Right atrium auricular region (tissue), 2 donors: Measurements from ENCODE around the gene MYH11. TPM values are rescaled to one million over a fixed set of nuclear protein-coding genes. Genes with fewer than 3 reads are reported as not detected.

Source experiments
- DNase-seq: peaks from one replicate; pipeline ENCODE4 v3.0.0-alpha.2; 2019; ENCODE audit warnings: low spot score
- H3K27ac ChIP-seq, 2 donors: fragments of 200-600 bp; sonication (generic); 1 replicate in 1 of 2; 2 replicates in 1 of 2; pipeline ENCODE4 v1.5.1; 2016 to 2019
- H3K27me3 ChIP-seq, 2 donors: fragments of 200-600 bp; sonication (generic); one replicate each; pipeline versions ENCODE4 v1.5.1 to v1.6.0; 2017 to 2019
- H3K36me3 ChIP-seq: fragments of 200-600 bp; sonication (generic); one replicate; pipeline ENCODE4 v1.5.1; 2016
- H3K4me1 ChIP-seq, 2 donors: fragments of 200-600 bp; sonication (generic); one replicate each; pipeline versions ENCODE4 v1.5.1 to v1.6.0; 2017 to 2019
- H3K4me3 ChIP-seq, 2 donors: fragments of 200-600 bp; sonication (generic); 1 replicate in 1 of 2; 2 replicates in 1 of 2; pipeline ENCODE4 v1.5.1; 2017 to 2019; ENCODE audit warnings: mild to moderate bottlenecking in 1 of 2, moderate library complexity in 1 of 2
- H3K9me3 ChIP-seq, 2 donors: fragments of 200-600 bp; sonication (generic); one replicate each; pipeline ENCODE4 v1.5.1; 2019
- CTCF ChIP-seq, 2 donors: fragments of 200-600 bp; sonication (generic); IDR thresholded peaks; one replicate each; pipeline ENCODE4 v1.5.1; 2019; ENCODE audit warnings: antibody characterized with exemption in 2 of 2
- total RNA-seq, 2 donors: library from RNA; depleted of rRNA; stranded (reverse); fragments of >200 nt; gene quantifications; one replicate each; pipeline ENCODE4 v1.1.0, GENCODE V29; 2016

The MYH11 gene
- total RNA-seq, 2 donors from 2014 or later = 60.8 to 89.0 TPM

DNA sequence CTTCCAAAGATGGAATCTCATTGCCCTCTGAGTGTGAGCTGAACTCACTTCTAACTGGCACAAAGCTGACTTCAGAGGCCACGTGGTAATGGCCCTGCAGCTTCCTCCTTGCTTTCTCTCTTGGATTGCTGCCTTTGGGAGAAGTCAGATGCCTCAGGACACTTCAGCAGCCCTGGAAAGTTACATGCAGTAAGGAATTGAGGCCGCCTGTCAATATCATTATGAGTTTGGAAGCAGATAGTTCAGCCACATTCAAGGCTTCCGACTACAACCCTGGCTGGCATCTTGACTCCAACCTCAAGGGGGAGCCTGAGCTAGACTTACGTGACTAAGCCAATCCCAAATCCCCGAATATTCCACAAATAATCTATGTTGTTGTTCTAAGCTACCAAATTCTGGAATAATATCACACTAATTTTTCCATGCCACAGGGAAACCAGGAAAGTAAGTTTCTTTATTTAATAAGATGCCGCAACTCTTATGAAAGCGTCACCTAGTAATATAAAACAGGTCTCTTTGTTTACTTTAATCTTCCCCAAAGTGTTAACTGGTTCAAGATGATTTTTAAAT is 18.0 kb upstream of the MYH11 start:
- no peak overlapping the region for H3K27ac ChIP-seq
- peak; percentile 66 for DNase-seq
- peaks cover 28% of the 10 kb centered on the region for H3K36me3 ChIP-seq
- H3K4me1 ChIP-seq = peaks cover 0 to 12% of the 10 kb centered on the region in 2 donors
- TF ChIP-seq CTCF (IDR thresholded peaks at IDR 0.05) = peak; percentile 57 to 76
- H3K27me3 ChIP-seq = no peaks in the 10 kb centered on the region
- no peak overlapping the region for H3K4me3 ChIP-seq
- H3K9me3 ChIP-seq = no peaks in the 10 kb centered on the region

DNA sequence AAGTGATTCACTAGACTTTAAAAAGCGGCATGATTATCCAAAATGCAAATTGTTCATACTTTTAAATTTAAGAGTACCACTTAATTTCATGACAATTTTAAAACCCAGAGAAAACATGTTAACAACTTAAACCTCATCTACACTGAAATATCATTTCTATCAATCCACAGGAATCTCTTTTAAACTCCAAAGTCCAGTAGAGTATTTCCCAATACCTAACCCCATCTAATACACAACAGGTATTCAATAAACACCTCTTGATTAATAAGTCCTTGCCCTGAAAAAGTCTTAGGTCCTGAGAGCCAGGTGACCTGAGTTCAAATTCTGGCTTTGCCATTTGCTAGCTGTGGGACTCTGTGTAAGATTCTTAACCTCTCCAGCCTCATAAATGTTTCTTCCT is 16.9 kb upstream of the MYH11 start:
- DNase-seq = no peak
- Histone ChIP-seq H3K27ac (no peak overlapping the region), H3K36me3 (peaks cover 35% of the 10 kb centered on the region), H3K9me3 (no peaks in the 10 kb centered on the region), H3K4me3 (no peak overlapping the region), H3K27me3 (no peaks in the 10 kb centered on the region), H3K4me1 (peaks cover 0 to 10% of the 10 kb centered on the region in 2 donors)
- TF ChIP-seq CTCF (IDR thresholded peaks at IDR 0.05) = no peak

DNA sequence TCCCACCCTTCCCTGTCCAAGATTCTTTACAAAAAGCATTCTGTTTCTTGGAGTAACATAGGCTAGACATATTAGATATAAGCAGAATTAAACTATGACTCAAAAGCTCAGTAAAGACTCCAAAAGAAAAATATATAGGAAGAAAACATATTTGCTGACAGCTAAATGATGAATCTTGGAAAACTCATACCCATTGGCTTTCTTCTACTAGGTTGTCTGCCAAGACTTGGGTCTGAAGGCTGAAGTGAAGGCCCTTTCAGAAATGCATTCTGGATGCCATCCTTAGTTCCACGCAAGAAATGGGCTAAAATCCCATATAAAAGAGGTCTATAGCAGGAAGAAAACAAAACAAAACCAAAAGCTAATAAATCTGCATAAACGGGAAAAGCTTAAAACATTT is 16.5 kb upstream of the MYH11 start:
- no peak overlapping the region for H3K4me3 ChIP-seq
- H3K27me3 ChIP-seq = no peaks in the 10 kb centered on the region
- no peak overlapping the region for H3K27ac ChIP-seq
- TF ChIP-seq CTCF (IDR thresholded peaks at IDR 0.05) = no peak
- peaks cover 0 to 10% of the 10 kb centered on the region in 2 donors for H3K4me1 ChIP-seq
- peaks cover 30% of the 10 kb centered on the region for H3K36me3 ChIP-seq
- H3K9me3 ChIP-seq = no peaks in the 10 kb centered on the region
- DNase-seq = no peak

- Histone ChIP-seq H3K36me3 (peaks cover 35% of the 10 kb centered on the region), H3K4me3 (no peak overlapping the region), H3K27ac (no peak overlapping the region), H3K27me3 (no peaks in the 10 kb centered on the region), H3K9me3 (no peaks in the 10 kb centered on the region), H3K4me1 (peaks cover 0 to 9% of the 10 kb centered on the region in 2 donors)
- no peak for TF ChIP-seq CTCF (IDR thresholded peaks at IDR 0.05)
- DNase-seq = no peak
Measured at GRCh38 chr16:15870011-15870410, 13.2 kb upstream of the MYH11 start.

- H3K9me3 ChIP-seq = no peaks in the 10 kb centered on the region
- H3K27ac ChIP-seq = no peak overlapping the region
- H3K4me3 ChIP-seq = no peak overlapping the region
- no peaks in the 10 kb centered on the region for H3K27me3 ChIP-seq
- no peaks in the 10 kb centered on the region for H3K4me1 ChIP-seq
- no peak for DNase-seq
- H3K36me3 ChIP-seq = peaks cover 26% of the 10 kb centered on the region
- TF ChIP-seq CTCF (IDR thresholded peaks at IDR 0.05) = no peak
Measured at GRCh38 chr16:15866451-15866850, 9.6 kb upstream of the MYH11 start.

DNA sequence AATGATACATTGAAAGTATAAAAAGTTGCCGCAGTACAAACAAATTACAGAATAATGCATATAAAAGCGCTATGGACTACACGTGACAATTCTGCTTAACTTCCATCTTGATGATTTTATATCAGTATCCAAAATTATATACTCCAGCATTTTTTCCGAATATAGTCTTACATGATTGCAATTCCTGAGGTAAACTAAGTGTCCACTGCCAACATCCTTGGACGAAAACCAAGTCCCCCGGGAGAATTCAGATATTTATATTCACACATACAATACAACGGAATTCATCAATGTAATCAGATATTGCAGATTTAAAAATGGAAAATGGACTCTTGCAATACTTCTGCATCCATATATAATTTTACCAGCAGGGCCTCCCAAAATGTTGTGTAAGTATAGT is 8.9 kb upstream of the MYH11 start:
- Histone ChIP-seq H3K4me1 (no peaks in the 10 kb centered on the region), H3K36me3 (peaks cover 26% of the 10 kb centered on the region)

More for the DNA sequence above, 8.9 kb upstream of the MYH11 start:
- H3K27me3 ChIP-seq = no peaks in the 10 kb centered on the region
- TF ChIP-seq CTCF (IDR thresholded peaks at IDR 0.05) = no peak
- H3K4me3 ChIP-seq = no peak overlapping the region
- H3K27ac ChIP-seq = no peak overlapping the region
- DNase-seq = no peak
- no peaks in the 10 kb centered on the region for H3K9me3 ChIP-seq
